GM23338 (cell line): Measurements from ENCODE around the gene UFD1. TPM values are rescaled to one million over a fixed set of nuclear protein-coding genes. Genes with fewer than 3 reads are reported as not detected.

Source experiments
- ATAC-seq: fragments of 200-7000 bp; cut with Tn5 transposase; 3 replicates; pipeline ENCODE4 v1.9.1; 2020
- DNase-seq: peaks from one replicate; pipeline ENCODE4 v3.0.0-alpha.2; 2015; ENCODE audit warnings: low spot score
- H2AFZ ChIP-seq: fragments of 200-600 bp; sonication (generic); 2 replicates; pipeline ENCODE4 v1.8.0; 2016; ENCODE audit warnings: antibody characterized with exemption, mild to moderate bottlenecking, moderate library complexity
- H3F3A ChIP-seq: fragments of 200-600 bp; sonication (generic); replicated peaks from 2 replicates; pipeline ENCODE4 v1.8.0; 2017; ENCODE audit warnings: antibody characterized with exemption, mixed run types, low read depth
- H3K27ac ChIP-seq: fragments of 200-600 bp; sonication (generic); 2 replicates; pipeline ENCODE4 v1.6.1; 2016; ENCODE audit warnings: low read depth
- H3K27me3 ChIP-seq: fragments of 200-600 bp; sonication (generic); 2 replicates; pipeline ENCODE4 v1.8.0; 2016; ENCODE audit warnings: mild to moderate bottlenecking, mixed run types, moderate library complexity; ENCODE audit not compliant: insufficient read depth
- H3K36me3 ChIP-seq: fragments of 200-600 bp; sonication (generic); 2 replicates; pipeline ENCODE4 v1.8.0; 2016; ENCODE audit warnings: mild to moderate bottlenecking; ENCODE audit not compliant: insufficient read depth
- H3K4me1 ChIP-seq: fragments of 200-600 bp; sonication (generic); 2 replicates; pipeline ENCODE4 v1.8.0; 2016; ENCODE audit warnings: mild to moderate bottlenecking, moderate library complexity; ENCODE audit not compliant: insufficient read depth
- H3K4me2 ChIP-seq: fragments of 200-600 bp; sonication (generic); 2 replicates; pipeline ENCODE4 v1.7.1; 2017; ENCODE audit warnings: mixed run types
- H3K4me3 ChIP-seq: fragments of 200-600 bp; sonication (generic); 2 replicates; pipeline ENCODE4 v1.6.1; 2016; ENCODE audit warnings: mixed run types
- H3K79me2 ChIP-seq: fragments of 200-600 bp; sonication (generic); replicated peaks from 2 replicates; pipeline ENCODE4 v1.8.0; 2017; ENCODE audit warnings: mild to moderate bottlenecking; ENCODE audit not compliant: insufficient read depth
- H3K9me2 ChIP-seq: fragments of 200-600 bp; sonication (generic); 2 replicates; pipeline ENCODE4 v1.8.0; 2017; ENCODE audit not compliant: insufficient read depth
- H4K20me1 ChIP-seq: fragments of 200-600 bp; sonication (generic); replicated peaks from 2 replicates; pipeline ENCODE4 v1.8.0; 2017; ENCODE audit warnings: mild to moderate bottlenecking; ENCODE audit not compliant: insufficient read depth
- H3K27ac Mint-ChIP-seq: 2 replicates; pipeline ENCODE4 v1.8.0; 2020; ENCODE audit warnings: inconsistent platforms, mild to moderate bottlenecking, moderate library complexity, mixed read lengths
- H3K27me3 Mint-ChIP-seq: 3 replicates; pipeline ENCODE4 v1.8.0; 2022; ENCODE audit warnings: low read depth, mild to moderate bottlenecking, moderate library complexity, mixed read lengths, inconsistent platforms; ENCODE audit not compliant: insufficient read depth, poor library complexity
- H3K36me3 Mint-ChIP-seq: 3 replicates; pipeline ENCODE4 v1.8.0; 2021; ENCODE audit warnings: low read depth, mild to moderate bottlenecking, inconsistent platforms, moderate library complexity, mixed read lengths
- H3K4me1 Mint-ChIP-seq: 3 replicates; pipeline ENCODE4 v1.8.0; 2020; ENCODE audit warnings: mild to moderate bottlenecking, inconsistent platforms, mixed read lengths
- H3K4me3 Mint-ChIP-seq: 3 replicates; pipeline ENCODE4 v1.8.0; 2021; ENCODE audit warnings: moderate library complexity, mild to moderate bottlenecking, inconsistent platforms, mixed read lengths
- H3K9me3 Mint-ChIP-seq: 3 replicates; pipeline ENCODE4 v1.8.0; 2020; ENCODE audit warnings: moderate library complexity, mild to moderate bottlenecking, inconsistent platforms, mixed read lengths
- CREB1 ChIP-seq: fragments of 250-450 bp; sonication (Bioruptor Pico); IDR thresholded peaks from 2 replicates; pipeline ENCODE4 v1.5.0; 2020; ENCODE audit warnings: low read depth, mild to moderate bottlenecking, moderate library complexity
- CTCF ChIP-seq, 2 experiments: fragments of 200-600 bp in 1 of 2; sonication (generic) in 1 of 2; conservative IDR thresholded peaks; 2 replicates each; pipeline versions ENCODE4 v1.5.1 to v1.6.1; 2016 to 2017; ENCODE audit warnings: antibody characterized with exemption in 2 of 2, low read depth in 2 of 2, mild to moderate bottlenecking in 2 of 2, moderate library complexity in 1 of 2
- ETS1 ChIP-seq: IDR thresholded peaks from 2 replicates; pipeline ENCODE4 v1.6.1; 2016; ENCODE audit warnings: antibody characterized with exemption
- NANOG ChIP-seq: IDR thresholded peaks from 2 replicates; pipeline ENCODE4 v1.6.1; 2016; ENCODE audit warnings: antibody characterized with exemption, borderline replicate concordance
- POLR2AphosphoS5 ChIP-seq: IDR thresholded peaks from 2 replicates; pipeline ENCODE4 v1.6.1; 2016; ENCODE audit warnings: antibody characterized with exemption, low read depth
- ZNF114 ChIP-seq: fragments of 250-450 bp; sonication (Bioruptor Pico); IDR thresholded peaks from 2 replicates; pipeline ENCODE4 v1.5.0; 2020; ENCODE audit warnings: mild to moderate bottlenecking, moderate library complexity
- polyA plus RNA-seq: library from polyadenylated mRNA; unstranded; fragments of >200 nt; fragmentation: Nextera tagmentation; extraction: Ambion mirVana; gene quantifications from 2 replicates; pipeline ENCODE4 v1.2.1, GENCODE V29; 2016
- total RNA-seq: library from RNA; depleted of rRNA; stranded (reverse); fragments of >200 nt; shearing (Covaris generic); gene quantifications from 2 replicates; pipeline ENCODE4 v1.2.3, GENCODE V29; 2014
- TF ChIP-seq, protein P1 (sequence below): IDR thresholded peaks from one replicate; pipeline ENCODE4 v1.6.1; 2018; ENCODE audit warnings: antibody characterized with exemption; ENCODE audit not compliant: unreplicated experiment

Gene UFD1
- total and polyA plus RNA-seq, 2 experiments from 2014 or later = 53.5 to 93.8 TPM

DNA sequence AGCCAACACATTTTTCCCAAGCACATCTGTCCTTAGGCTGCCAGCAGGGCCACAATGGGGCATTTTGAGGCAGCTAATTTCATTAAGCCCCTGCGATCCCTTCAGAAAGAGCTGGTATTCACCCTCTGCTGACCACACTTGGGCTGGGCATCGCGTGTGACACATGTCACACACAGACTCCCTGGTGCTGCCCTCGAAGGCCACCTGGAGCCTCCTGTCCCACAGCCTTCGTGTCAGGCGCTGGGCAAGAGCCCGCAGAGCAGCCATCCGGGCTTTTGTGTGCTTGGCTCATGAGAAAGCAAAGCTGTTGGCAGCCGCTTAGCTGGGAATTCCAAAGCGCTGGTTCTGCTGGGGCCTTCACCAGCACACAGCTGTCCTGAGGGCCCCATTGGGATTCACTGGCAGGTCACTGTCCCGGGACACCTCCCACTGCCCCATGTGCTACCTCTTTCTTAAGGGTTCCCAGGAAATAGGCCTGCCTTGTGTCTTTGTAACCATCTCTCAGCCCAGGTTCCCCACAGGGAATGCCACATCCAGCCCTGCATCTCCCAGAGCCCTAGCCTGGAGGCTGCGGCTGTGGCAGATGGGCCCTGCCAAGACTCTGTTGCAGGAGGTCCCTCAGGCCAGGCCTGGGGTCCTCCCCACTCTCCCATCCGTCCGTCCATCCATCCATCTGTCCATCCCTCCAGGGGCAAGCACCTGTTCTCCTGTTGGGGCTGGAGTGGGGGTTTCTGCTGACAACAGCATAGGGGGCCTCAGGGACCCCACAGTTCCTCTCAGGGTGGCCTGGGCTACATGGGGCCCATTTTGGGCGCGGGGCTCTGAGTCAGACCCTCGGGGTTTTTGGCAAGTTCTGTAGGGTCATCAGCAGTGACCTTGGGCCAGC is 40.3 kb upstream of the UFD1 start (continued):
- TF ChIP-seq, protein P1, sequence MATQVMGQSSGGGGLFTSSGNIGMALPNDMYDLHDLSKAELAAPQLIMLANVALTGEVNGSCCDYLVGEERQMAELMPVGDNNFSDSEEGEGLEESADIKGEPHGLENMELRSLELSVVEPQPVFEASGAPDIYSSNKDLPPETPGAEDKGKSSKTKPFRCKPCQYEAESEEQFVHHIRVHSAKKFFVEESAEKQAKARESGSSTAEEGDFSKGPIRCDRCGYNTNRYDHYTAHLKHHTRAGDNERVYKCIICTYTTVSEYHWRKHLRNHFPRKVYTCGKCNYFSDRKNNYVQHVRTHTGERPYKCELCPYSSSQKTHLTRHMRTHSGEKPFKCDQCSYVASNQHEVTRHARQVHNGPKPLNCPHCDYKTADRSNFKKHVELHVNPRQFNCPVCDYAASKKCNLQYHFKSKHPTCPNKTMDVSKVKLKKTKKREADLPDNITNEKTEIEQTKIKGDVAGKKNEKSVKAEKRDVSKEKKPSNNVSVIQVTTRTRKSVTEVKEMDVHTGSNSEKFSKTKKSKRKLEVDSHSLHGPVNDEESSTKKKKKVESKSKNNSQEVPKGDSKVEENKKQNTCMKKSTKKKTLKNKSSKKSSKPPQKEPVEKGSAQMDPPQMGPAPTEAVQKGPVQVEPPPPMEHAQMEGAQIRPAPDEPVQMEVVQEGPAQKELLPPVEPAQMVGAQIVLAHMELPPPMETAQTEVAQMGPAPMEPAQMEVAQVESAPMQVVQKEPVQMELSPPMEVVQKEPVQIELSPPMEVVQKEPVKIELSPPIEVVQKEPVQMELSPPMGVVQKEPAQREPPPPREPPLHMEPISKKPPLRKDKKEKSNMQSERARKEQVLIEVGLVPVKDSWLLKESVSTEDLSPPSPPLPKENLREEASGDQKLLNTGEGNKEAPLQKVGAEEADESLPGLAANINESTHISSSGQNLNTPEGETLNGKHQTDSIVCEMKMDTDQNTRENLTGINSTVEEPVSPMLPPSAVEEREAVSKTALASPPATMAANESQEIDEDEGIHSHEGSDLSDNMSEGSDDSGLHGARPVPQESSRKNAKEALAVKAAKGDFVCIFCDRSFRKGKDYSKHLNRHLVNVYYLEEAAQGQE = no peak
- TF ChIP-seq NANOG = no peak
- TF ChIP-seq ZNF114 = no peak
- no peak for TF ChIP-seq CTCF (conservative IDR thresholded peaks at IDR 0.05; ENCODE audit: low read depth in 2 of 2)
- no peak for TF ChIP-seq POLR2AphosphoS5

GRCh38 chr22:19518635-19519034 is 39.6 kb upstream of the UFD1 start:
- Histone ChIP-seq H3K27me3 (peaks cover 23% of the 10 kb centered on the region), H3K79me2 (no peaks in the 10 kb centered on the region), H3K4me3 (no peak overlapping the region), H4K20me1 (no peaks in the 10 kb centered on the region), H2AFZ (no peak overlapping the region), H3K9me2 (no peaks in the 10 kb centered on the region), H3K4me2 (no peak overlapping the region), H3F3A (peaks cover 11% of the 10 kb centered on the region; the same call in 1 of the 2 replicates), H3K27ac (no peak overlapping the region), H3K4me1 (peaks cover 8% of the 10 kb centered on the region; the same call in 1 of the 2 replicates), H3K36me3 (no peaks in the 10 kb centered on the region)
- DNase-seq = no peak
- ATAC-seq = no peak
- H3K4me3 Mint-ChIP-seq = no peak overlapping the region
- peaks cover 29% of the 10 kb centered on the region for H3K36me3 Mint-ChIP-seq
- H3K4me1 Mint-ChIP-seq = peaks cover 5% of the 10 kb centered on the region
- no peaks in the 10 kb centered on the region for H3K9me3 Mint-ChIP-seq
- H3K27me3 Mint-ChIP-seq = peaks cover 23% of the 10 kb centered on the region
- H3K27ac Mint-ChIP-seq = no peak overlapping the region
- TF ChIP-seq NANOG = no peak
- TF ChIP-seq, protein P1 = no peak
- no peak for TF ChIP-seq ZNF114
- TF ChIP-seq POLR2AphosphoS5 = no peak
- no peak for TF ChIP-seq CREB1
- no peak for TF ChIP-seq CTCF (conservative IDR thresholded peaks at IDR 0.05; ENCODE audit: low read depth in 2 of 2)
- no peak for TF ChIP-seq ETS1
